Stimulated activated CD4-positive, alpha-beta T cell treated with anti-CD3 and anti-CD28 coated beads, Interleukin-15, amount 100 ng/mL, for 48 hours (primary cell): ENCODE results near the gene BCAT1.
"Not testable (repeated sequence)": the region's sequence is repeated elsewhere in the genome, so short reads cannot be mapped to it uniquely, and the experiment has no call there.

ENCODE experiments used
- DNase-seq, 2 donors: peaks; one replicate each; pipeline ENCODE4 v3.0.0-alpha.2; 2020; ENCODE audit warnings: low read depth in 2 of 2

BCAT1 gene

GRCh38 chr12:24960222-24960855 lies 11.4 kb upstream of the BCAT1 start:
- DNase-seq, result peak; percentile 31 to 42

GRCh38 chr12:24956351-24956750 lies 7.5 kb upstream of the BCAT1 start:
- not testable (repeated sequence) for DNase-seq

- DNase-seq, result no peak
Observed at GRCh38 chr12:24955853-24956252, 7.0 kb upstream of the BCAT1 start.

DNA sequence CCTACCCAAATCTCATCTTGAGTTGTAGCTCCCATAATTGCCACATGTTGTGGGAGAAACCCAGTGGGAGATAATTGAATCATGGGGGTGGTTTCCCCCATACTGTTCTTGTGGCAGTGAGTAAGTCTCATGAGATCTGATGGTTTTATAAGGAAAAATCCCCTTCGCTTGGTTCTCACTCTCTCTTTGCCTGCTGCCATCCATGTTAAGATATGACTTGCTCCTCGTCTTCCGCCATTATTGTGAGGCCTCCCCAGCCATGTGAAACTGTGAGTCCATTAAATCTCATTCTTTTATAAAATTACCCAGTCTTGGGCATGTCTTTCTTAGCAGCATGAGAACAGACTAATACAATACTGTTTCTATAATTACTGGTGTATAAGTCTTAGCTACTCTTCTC lies 6.5 kb upstream of the BCAT1 start:
- DNase-seq, result no peak

DNA sequence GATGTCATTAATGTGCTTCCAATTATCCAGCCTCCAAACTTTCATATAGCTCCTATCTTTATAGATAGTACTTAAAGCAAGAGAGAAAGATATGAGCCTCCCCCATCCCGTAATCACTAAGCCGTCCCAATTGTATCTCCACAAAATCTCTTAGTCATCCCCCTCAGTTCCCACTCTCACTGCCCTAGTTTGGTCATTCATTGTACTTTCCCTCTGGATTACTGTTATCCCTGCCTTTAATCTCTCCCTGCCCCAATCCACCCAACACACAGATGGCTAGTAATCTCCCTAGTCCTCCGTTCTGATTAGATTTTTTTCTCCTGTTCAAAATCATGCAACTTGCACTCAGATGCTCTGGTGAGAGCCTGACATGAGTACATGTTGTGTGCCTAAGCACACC lies 5.4 kb upstream of the BCAT1 start:
- DNase-seq, result no peak

DNA sequence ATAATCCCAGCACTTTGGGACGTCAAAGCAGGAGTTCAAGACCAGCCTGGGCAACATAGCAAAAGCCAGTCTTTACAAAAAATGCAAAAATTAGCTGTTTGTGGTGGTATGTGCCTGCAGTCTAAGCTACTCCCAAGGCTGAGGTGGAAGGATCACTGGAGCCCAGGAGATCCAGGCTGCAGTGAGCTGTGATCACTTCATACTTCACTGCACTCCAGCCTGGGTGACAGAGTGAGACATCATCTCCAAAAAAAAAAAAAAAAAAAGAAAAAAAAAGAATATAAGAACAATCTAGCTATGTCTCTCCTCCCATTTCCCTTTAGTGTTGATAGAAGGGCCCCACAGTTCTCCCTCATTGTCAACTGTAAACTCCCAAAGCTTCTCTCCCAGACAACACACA lies 3.5 kb upstream of the BCAT1 start:
- no peak for DNase-seq

- no peak for DNase-seq
Observed at GRCh38 chr12:24950231-24950834, 1.4 kb upstream of the BCAT1 start.

GRCh38 chr12:24948420-24948756 lies 513 bp downstream of the BCAT1 start:
- no peak for DNase-seq

- no peak for DNase-seq
Observed at GRCh38 chr12:24947541-24948419, 1.1 kb downstream of the BCAT1 start.

GRCh38 chr12:24945845-24946244 lies 3.1 kb downstream of the BCAT1 start:
- DNase-seq, result no peak

- no peak for DNase-seq
Observed at GRCh38 chr12:24945039-24945438, 3.9 kb downstream of the BCAT1 start.

- no peak for DNase-seq
Observed at GRCh38 chr12:24944601-24944975, 4.3 kb downstream of the BCAT1 start.

GRCh38 chr12:24943947-24944600 lies 4.8 kb downstream of the BCAT1 start:
- no peak for DNase-seq

- DNase-seq, result no peak
Observed at GRCh38 chr12:24940157-24940556, 8.7 kb downstream of the BCAT1 start.

- DNase-seq, result not testable (repeated sequence)
Observed at GRCh38 chr12:24939551-24939950, 9.3 kb downstream of the BCAT1 start.

DNA sequence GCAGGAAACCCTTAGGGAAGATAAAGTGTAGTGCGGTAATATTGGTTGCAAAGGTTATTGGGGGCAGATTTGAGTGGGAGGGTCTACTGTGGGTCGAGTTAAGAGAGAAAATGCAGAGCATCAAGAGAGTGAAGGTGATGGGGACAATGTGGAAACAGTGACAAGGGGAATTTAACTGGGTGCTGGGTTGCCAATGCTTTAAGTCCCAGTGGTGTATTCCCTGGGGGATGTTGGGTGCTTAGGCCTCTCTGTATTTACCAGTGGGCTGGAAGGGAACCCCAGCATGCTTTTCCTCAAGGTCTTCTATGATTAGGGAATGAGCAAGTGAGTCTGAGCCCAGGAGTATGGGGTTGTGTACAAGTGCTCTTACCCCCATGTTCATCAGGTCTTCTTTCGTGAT lies 10.6 kb downstream of the BCAT1 start:
- no peak for DNase-seq

DNA sequence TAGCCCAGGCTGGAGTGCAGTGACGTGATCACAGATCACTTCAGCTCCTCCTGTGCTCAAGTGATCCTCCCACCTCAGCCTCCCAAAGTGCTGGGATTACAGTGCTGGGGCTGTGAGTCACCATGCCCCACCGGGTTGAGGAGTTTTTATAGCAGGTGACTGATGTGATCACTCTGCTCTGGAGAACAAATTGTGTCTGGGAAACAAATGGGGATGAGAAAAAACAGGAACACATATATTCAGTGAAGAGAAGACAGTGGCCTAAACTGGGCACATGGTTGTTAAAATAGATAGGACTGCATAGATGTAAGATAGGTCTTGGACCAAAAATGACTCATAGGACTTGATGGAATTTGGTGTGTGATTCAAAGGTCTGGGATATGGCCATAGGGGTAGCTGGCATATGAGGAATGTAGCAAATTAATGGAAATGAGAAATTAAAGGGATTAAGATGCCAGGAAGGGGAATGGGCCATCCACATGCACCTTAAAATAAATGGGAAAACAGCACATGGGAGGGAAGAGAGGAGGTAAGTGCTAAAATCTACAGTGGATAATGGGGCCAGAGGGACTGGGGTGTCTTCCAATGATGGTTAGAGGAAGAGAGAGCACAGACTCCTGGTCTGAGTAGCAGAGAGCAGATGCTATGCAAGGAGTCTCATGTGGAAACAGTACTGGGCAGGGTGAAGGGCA lies 11.2 kb downstream of the BCAT1 start:
- DNase-seq, result no peak

DNA sequence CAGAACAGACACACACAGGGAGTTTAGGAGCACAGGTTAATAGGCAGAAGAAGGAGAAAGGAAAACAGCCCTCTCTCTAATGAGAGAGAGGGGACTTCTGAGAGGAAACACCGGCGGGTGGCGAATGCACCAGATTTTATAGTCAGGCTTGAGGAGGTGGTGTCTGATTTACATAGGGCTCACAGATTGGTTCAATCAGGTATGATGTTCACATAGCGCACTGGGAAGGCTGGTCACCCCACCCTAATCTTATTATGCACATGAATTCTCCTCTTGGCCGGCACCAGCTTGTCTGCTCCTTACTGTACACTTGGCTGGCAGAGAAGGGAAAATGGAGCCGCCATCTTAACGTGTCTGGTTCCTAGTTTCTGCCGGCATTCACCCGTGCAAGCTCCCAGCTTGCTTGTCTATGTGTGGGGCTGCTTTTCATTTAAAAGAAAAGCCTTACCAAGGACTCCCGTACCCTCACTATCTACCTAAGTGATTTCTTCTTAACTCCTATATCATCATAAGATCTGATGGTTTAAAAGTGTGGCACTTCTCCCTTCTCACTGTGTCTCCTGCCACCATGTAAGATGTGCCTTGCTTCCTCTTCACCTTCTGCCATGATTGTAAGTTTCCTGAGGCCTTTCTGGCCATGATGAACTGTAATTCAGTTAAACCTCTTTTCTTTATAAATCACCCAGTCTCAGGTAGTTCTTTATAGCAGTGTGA lies 15.1 kb downstream of the BCAT1 start:
- DNase-seq, result no peak

GRCh38 chr12:24931666-24932405 lies 17.1 kb downstream of the BCAT1 start:
- no peak for DNase-seq

- no peak for DNase-seq
Observed at GRCh38 chr12:24929953-24930352, 18.9 kb downstream of the BCAT1 start.
